LNCaP clone FGC (cell line): ENCODE data around the gene RABL2B.

ENCODE experiments used
- DNase-seq: peaks from one replicate; pipeline ENCODE4 v3.0.0-alpha.2; 2011; ENCODE audit warnings: low read depth
- H3K4me3 ChIP-seq: 2 replicates; pipeline ENCODE4 v1.5.1; 2011; ENCODE audit warnings: mild to moderate bottlenecking, low read depth, low read length, control low read depth
- TF ChIP-seq, protein P1 (sequence below): IDR thresholded peaks from 2 replicates; pipeline ENCODE4 v1.5.1; 2012; ENCODE audit warnings: mild to moderate bottlenecking; ENCODE audit not compliant: control insufficient read depth, insufficient read depth; ENCODE audit errors: extremely low read depth

The RABL2B gene

DNA sequence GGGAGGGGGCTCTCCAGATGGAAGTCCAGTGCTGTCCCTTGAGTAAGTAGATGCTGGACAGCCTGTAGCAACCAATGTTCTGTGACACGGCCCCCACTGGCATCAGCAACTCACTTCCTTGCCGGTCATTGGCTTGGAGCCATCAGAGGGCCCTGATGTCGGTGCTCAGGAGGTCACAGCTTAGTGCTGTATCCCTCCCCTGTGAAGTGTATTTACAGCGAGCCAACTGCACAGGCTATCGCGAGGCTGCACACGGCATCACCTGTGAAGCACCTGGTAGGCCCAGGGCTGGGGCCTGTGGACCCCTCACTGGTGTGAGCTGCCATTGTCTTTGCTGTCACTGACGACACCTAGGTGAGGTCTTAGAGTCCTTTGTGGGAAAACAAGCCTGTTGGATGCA, 58.8 kb downstream of the RABL2B start:
- no peak for DNase-seq
- H3K4me3 ChIP-seq, result no peak overlapping the region
- TF ChIP-seq, protein P1, sequence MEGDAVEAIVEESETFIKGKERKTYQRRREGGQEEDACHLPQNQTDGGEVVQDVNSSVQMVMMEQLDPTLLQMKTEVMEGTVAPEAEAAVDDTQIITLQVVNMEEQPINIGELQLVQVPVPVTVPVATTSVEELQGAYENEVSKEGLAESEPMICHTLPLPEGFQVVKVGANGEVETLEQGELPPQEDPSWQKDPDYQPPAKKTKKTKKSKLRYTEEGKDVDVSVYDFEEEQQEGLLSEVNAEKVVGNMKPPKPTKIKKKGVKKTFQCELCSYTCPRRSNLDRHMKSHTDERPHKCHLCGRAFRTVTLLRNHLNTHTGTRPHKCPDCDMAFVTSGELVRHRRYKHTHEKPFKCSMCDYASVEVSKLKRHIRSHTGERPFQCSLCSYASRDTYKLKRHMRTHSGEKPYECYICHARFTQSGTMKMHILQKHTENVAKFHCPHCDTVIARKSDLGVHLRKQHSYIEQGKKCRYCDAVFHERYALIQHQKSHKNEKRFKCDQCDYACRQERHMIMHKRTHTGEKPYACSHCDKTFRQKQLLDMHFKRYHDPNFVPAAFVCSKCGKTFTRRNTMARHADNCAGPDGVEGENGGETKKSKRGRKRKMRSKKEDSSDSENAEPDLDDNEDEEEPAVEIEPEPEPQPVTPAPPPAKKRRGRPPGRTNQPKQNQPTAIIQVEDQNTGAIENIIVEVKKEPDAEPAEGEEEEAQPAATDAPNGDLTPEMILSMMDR, result no peak

DNA sequence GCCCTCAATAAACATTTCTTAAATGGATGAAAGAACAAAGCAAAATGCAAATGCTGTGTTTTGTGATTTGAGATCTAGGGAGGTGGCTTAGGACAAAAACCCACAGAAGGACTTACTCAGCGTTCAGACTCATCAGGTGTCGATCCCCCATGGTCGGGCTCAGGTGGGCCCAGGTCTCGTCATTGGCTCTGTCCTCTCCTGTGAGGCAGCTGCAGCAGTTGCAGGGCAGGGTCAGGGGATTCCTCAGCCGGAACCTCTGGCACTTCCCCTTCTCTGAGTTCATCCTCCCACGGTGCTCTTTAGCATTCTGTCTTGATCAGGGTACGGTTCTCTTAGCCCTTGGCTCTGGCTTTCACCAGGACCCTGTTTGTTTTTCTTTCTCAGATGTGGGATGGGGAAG, 59.4 kb downstream of the RABL2B start:
- no peak for DNase-seq
- H3K4me3 ChIP-seq, result no peak overlapping the region
- TF ChIP-seq, protein P1, result no peak

DNA sequence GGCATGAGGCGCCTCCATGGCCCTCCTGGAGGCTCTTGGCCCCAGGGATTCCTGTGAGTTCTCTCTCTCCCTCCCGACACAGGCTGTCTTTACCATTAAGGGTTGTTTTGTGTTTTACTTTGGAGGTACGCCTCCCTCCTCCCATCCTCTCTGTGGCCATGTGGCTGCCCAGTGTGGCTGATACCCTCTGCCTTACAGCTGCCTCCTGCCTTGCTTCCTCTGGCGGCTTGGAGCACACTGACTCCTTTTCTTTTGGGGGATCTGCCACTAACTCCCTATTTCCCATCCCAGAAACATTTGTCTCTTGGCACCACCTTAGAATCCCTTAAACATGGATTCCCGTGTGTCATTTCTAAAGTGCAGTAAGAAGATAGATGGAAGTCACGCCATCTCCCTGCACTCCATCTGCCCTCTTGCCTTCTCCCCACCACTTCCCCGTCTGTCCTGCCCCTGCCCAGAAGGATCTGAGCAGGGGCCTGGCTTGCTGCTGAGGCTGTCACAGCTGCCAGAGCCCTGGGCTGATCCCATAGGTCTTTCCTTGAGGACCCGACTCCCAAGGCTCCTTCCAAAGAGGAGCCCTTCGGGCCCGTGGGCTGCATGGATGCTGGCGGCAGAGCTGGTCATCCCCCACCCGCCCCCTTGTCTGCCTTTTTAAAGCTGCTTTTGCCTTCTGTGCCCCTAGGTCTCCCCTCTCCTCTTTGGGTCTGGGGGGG, 60.6 kb downstream of the RABL2B start:
- no peak for DNase-seq
- TF ChIP-seq, protein P1, result no peak
- no peak overlapping the region for H3K4me3 ChIP-seq

DNA sequence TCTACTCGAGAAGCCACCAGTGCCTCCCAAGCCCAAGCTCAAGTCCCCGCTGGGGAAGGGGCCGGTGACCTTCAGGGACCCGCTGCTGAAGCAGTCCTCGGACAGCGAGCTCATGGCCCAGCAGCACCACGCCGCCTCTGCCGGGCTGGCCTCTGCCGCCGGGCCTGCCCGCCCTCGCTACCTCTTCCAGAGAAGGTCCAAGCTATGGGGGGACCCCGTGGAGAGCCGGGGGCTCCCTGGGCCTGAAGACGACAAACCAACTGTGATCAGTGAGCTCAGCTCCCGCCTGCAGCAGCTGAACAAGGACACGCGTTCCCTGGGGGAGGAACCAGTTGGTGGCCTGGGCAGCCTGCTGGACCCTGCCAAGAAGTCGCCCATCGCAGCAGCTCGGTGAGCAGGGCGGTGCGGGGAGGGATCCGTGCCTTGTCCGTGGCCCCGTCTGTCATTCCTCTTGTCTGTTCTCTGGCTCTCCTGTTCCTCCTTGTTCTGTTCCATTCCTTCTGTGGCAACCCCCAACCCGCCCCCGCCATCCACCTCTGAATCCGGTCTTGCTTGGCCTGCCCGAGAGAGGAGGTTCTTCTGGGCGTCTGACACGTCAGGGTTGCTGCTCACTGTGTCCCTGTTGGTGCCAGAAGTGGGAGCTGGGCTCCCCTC, 61.3 kb downstream of the RABL2B start:
- TF ChIP-seq, protein P1, result no peak
- no peak for DNase-seq

DNA sequence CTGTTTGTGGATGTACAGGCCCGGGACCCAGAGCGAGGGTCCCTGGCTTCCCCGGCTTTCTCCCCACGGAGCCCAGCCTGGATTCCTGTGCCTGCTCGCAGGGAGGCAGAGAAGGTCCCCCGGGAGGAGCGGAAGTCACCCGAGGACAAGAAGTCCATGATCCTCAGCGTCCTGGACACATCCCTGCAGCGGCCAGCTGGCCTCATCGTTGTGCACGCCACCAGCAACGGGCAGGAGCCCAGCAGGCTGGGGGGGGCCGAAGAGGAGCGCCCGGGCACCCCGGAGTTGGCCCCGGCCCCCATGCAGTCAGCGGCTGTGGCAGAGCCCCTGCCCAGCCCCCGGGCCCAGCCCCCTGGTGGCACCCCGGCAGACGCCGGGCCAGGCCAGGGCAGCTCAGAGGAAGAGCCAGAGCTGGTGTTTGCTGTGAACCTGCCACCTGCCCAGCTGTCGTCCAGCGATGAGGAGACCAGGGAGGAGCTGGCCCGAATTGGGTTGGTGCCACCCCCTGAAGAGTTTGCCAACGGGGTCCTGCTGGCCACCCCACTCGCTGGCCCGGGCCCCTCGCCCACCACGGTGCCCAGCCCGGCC, 62.1 kb downstream of the RABL2B start:
- TF ChIP-seq, protein P1, result no peak
- no peak overlapping the region for H3K4me3 ChIP-seq
- DNase-seq, result no peak

More for the DNA sequence above, 61.3 kb downstream of the RABL2B start:
- H3K4me3 ChIP-seq, result no peak overlapping the region

DNA sequence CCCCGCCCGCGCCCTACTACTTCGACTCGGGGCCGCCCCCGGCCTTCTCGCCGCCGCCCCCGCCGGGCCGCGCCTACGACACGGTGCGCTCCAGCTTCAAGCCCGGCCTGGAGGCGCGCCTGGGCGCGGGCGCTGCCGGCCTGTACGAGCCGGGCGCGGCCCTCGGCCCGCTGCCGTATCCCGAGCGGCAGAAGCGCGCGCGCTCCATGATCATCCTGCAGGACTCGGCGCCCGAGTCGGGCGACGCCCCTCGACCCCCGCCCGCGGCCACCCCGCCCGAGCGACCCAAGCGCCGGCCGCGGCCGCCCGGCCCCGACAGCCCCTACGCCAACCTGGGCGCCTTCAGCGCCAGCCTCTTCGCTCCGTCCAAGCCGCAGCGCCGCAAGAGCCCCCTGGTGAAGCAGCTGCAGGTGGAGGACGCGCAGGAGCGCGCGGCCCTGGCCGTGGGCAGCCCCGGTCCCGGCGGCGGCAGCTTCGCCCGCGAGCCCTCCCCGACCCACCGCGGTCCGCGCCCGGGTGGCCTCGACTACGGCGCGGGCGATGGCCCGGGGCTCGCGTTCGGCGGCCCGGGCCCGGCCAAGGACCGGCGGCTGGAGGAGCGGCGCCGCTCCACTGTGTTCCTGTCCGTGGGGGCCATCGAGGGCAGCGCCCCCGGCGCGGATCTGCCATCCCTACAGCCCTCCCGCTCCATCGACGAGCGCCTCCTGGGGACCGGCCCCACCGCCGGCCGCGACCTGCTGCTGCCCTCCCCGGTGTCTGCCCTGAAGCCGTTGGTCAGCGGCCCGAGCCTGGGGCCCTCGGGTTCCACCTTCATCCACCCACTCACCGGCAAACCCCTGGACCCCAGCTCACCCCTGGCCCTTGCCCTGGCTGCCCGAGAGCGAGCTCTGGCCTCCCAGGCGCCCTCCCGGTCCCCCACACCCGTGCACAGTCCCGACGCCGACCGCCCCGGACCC, 62.9 kb downstream of the RABL2B start:
- no peak overlapping the region for H3K4me3 ChIP-seq
- TF ChIP-seq, protein P1, result no peak
- no peak for DNase-seq
